ENCODE measurements around the gene HECTD3. TPM values are rescaled to one million over a fixed set of nuclear protein-coding genes. Genes with fewer than 3 reads are reported as not detected.

HECTD3 gene
- total RNA-seq, 2 donors from 2014 or later, result 89.1 to 103 TPM

GRCh38 chr1:45044916-45045315, 33.8 kb upstream of the HECTD3 start:
- TF ChIP-seq CTCF (IDR thresholded peaks at IDR 0.05), result no peak
- Histone ChIP-seq H3K4me3 (no peak overlapping the region), H3K27ac (no peak overlapping the region), H3K27me3 (no peaks in the 10 kb centered on the region), H3K9me3 (no peaks in the 10 kb centered on the region), H3K9ac (ENCODE audit: low read depth in 2 of 2, low read length in 2 of 2) (no peak overlapping the region), H3K36me3 (no peaks in the 10 kb centered on the region), H3K4me1 (no peaks in the 10 kb centered on the region)
- DNase-seq, result no peak
- intact Hi-C loops (cut with DNase I), result no loop called here

GRCh38 chr1:45043094-45043493, 32.0 kb upstream of the HECTD3 start:
- H3K4me1 ChIP-seq, result no peaks in the 10 kb centered on the region
- H3K36me3 ChIP-seq, result no peaks in the 10 kb centered on the region
- no peaks in the 10 kb centered on the region for H3K9me3 ChIP-seq
- TF ChIP-seq CTCF (IDR thresholded peaks at IDR 0.05), result no peak
- no peak overlapping the region for H3K9ac ChIP-seq (ENCODE audit: low read depth in 2 of 2, low read length in 2 of 2)
- no peaks in the 10 kb centered on the region for H3K27me3 ChIP-seq
- intact Hi-C loops (cut with DNase I), result no loop called here
- no peak for DNase-seq
- no peak overlapping the region for H3K4me3 ChIP-seq
- no peak overlapping the region for H3K27ac ChIP-seq

- peaks cover 6% of the 10 kb centered on the region for H3K4me1 ChIP-seq
- no peaks in the 10 kb centered on the region for H3K36me3 ChIP-seq
- no peaks in the 10 kb centered on the region for H3K27me3 ChIP-seq
- intact Hi-C loops (cut with DNase I), result no loop called here
- DNase-seq, result no peak
- H3K9me3 ChIP-seq, result no peaks in the 10 kb centered on the region
- H3K27ac ChIP-seq, result no peak overlapping the region
- no peak overlapping the region for H3K9ac ChIP-seq (ENCODE audit: low read depth in 2 of 2, low read length in 2 of 2)
- no peak overlapping the region for H3K4me3 ChIP-seq
- no peak for TF ChIP-seq CTCF (IDR thresholded peaks at IDR 0.05)
Observed at GRCh38 chr1:45040297-45040696, 29.2 kb upstream of the HECTD3 start.

- Histone ChIP-seq H3K9me3 (no peaks in the 10 kb centered on the region), H3K4me1 (peaks cover 6% of the 10 kb centered on the region), H3K36me3 (no peaks in the 10 kb centered on the region), H3K27me3 (no peaks in the 10 kb centered on the region), H3K4me3 (no peak overlapping the region), H3K9ac (ENCODE audit: low read depth in 2 of 2, low read length in 2 of 2) (no peak overlapping the region), H3K27ac (no peak overlapping the region)
- intact Hi-C loops (cut with DNase I), result no loop called here
- no peak for DNase-seq
- TF ChIP-seq CTCF (IDR thresholded peaks at IDR 0.05), result no peak
Observed at GRCh38 chr1:45038661-45039364, 27.7 kb upstream of the HECTD3 start.

GRCh38 chr1:45038240-45038639, 27.1 kb upstream of the HECTD3 start:
- intact Hi-C loops (cut with DNase I), result no loop called here
- TF ChIP-seq CTCF (IDR thresholded peaks at IDR 0.05), result no peak
- Histone ChIP-seq H3K27ac (no peak overlapping the region), H3K9me3 (no peaks in the 10 kb centered on the region), H3K4me1 (peaks cover 6% of the 10 kb centered on the region), H3K4me3 (no peak overlapping the region), H3K36me3 (no peaks in the 10 kb centered on the region), H3K27me3 (no peaks in the 10 kb centered on the region), H3K9ac (ENCODE audit: low read depth in 2 of 2, low read length in 2 of 2) (no peak overlapping the region)
- DNase-seq, result peak; percentile 24

Measured in colonic mucosa (tissue), 4 donors.